Activated CD4-positive, alpha-beta T cell treated with anti-CD3 and anti-CD28 coated beads for 36 hours (primary cell): Measurements from ENCODE around the gene VEPH1. TPM values are rescaled to one million over a fixed set of nuclear protein-coding genes. Genes with fewer than 3 reads are reported as not detected.

Source experiments
- ATAC-seq: fragments of 200-7000 bp; cut with Tn5 transposase; one replicate; pipeline ENCODE4 v1.10.0; 2021; ENCODE audit warnings: mild to moderate bottlenecking, moderate library complexity
- CTCF ChIA-PET: fragments of 350-600 bp; sonication (Branson Sonifier 250); formaldehyde crosslinking; loops from one replicate; lab custom pipeline; 2021; ENCODE audit warnings: antibody characterized with exemption; lab: Charles Lee
- POLR2A ChIA-PET: fragments of 350-600 bp; sonication (Branson Sonifier 250); formaldehyde crosslinking; loops from one replicate; lab custom pipeline; 2021; ENCODE audit warnings: antibody characterized with exemption, inconsistent platforms; lab: Charles Lee
- DNase-seq: peaks from one replicate; pipeline ENCODE4 v3.0.0-alpha.2; 2020
- H3K27ac Mint-ChIP-seq: one replicate; pipeline ENCODE4 v1.8.0; 2021; ENCODE audit warnings: mixed read lengths
- H3K27me3 Mint-ChIP-seq: one replicate; pipeline ENCODE4 v1.8.0; 2021; ENCODE audit warnings: mixed read lengths
- H3K36me3 Mint-ChIP-seq: one replicate; pipeline ENCODE4 v1.8.0; 2021; ENCODE audit warnings: low read depth, mixed read lengths
- H3K4me1 Mint-ChIP-seq: one replicate; pipeline ENCODE4 v1.8.0; 2021; ENCODE audit warnings: mixed read lengths
- H3K4me3 Mint-ChIP-seq: one replicate; pipeline ENCODE4 v1.8.0; 2021; ENCODE audit warnings: mild to moderate bottlenecking, moderate library complexity, mixed read lengths
- H3K9me3 Mint-ChIP-seq: one replicate; pipeline ENCODE4 v1.8.0; 2021; ENCODE audit warnings: low read depth, mixed read lengths
- intact Hi-C, 2 experiments: fragments of 100-400 bp; cut with DNase I in 1 of 2; cut with micrococcal nuclease in 1 of 2; formaldehyde crosslinking; loops; one replicate each; pipeline versions ENCODE4 v1.14.2 to v1.15.1; 2022 to 2024; cut with DNase I, micrococcal nuclease
- total RNA-seq, 2 experiments: library from RNA; stranded (reverse); gene quantifications; one replicate each; pipeline ENCODE4 v1.2.3, GENCODE V29; 2021

Gene VEPH1
- total RNA-seq, 2 experiments from 2014 or later, result not detected

DNA sequence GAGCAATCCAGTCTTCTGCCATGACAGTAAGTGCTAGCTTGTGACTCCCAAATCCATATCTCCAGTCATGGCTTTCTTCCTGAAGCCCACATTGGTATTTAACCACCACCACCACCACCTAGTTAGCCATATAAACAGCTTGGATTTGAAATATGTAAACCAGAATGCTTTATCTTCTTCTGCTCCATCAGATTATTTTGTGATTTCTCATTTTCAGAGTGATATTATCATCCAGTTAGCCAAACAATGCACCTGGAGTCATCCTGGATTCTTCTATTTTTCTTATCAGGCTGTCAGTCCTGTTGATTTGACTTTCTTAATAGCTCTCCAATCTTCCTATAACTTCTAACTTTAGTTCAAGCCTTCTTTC lies 190.9 kb downstream of the VEPH1 start:
- CTCF ChIA-PET, result no interaction called here
- no peaks in the 10 kb centered on the region for H3K9me3 Mint-ChIP-seq
- H3K27ac Mint-ChIP-seq, result no peak overlapping the region
- no peaks in the 10 kb centered on the region for H3K4me1 Mint-ChIP-seq
- POLR2A ChIA-PET, result no interaction called here
- intact Hi-C loops, result no loop called here
- ATAC-seq (no peak), DNase-seq (no peak)
- H3K36me3 Mint-ChIP-seq, result no peaks in the 10 kb centered on the region
- H3K27me3 Mint-ChIP-seq, result no peaks in the 10 kb centered on the region
- H3K4me3 Mint-ChIP-seq, result no peak overlapping the region

DNA sequence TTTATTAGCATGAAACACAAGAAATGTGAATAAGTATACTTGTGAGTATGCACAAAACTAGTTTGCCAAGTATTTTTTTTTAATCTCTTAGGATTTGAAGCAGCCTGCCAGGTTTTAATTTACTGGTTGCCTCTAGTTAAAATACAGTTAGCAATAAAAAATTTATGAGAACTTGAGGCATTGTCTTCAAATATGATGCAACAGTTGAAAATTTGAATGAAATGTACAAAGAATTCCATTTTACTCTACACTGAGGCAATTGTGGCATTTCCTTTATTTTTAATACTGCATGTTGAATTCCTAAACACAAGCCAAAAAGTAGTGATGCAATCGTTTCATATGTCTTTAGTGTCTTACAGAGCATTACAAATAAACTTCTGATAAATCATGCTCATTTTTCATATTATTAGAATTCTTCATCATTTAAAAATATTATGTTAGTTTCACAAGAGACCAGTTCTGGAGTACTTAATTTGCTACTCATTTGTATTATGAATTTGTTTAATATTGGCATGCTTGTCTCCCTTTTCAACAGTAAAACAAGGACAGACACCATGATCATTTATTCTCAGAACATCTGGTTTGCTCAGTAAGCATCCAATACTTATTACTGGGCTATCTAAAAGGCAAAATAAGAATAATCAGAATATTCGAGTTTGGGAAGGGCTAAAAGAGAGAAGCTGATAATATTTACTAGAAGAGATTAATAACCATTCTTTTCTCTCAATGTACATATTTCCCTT lies 191.4 kb downstream of the VEPH1 start:
- H3K27ac Mint-ChIP-seq, result no peak overlapping the region
- POLR2A ChIA-PET, result no interaction called here

DNA sequence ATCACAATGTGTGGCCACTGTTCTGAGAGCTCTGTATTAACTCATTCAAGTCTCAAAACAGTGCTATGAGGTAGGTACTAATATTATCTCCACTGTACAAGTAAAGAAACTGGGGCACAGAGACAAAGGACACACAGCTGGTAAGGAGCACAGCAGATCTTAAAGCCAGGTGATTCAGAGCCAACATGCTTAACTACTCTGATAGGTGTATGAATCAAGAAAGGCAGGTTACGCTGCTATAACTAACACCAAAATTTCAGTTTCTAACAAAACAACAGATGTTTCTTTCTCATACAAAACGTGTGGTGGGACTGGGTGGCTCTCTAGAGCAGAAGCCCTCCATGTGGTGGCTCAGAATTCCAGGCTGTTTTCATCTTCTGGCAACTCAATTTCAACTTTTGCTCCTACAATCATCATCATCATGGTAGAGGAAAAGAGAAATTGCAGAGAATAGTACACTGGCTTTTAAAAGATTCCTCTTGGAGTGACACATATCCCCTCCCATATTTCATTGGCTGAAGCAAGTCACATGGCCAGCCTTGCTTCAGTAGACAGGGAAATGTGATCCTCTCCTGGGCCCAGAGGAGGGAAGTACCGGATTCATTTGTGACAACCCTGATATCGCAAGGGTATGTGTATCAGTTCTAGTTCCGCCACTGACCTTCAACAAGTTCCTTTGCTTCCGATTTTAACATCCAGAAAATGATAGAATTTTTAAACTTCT lies 192.7 kb downstream of the VEPH1 start:
- H3K9me3 Mint-ChIP-seq, result no peaks in the 10 kb centered on the region
- CTCF ChIA-PET, result no interaction called here
- POLR2A ChIA-PET, result no interaction called here
- H3K36me3 Mint-ChIP-seq, result no peaks in the 10 kb centered on the region
- intact Hi-C loops, result no loop called here
- DNase-seq (no peak), ATAC-seq (no peak)
- H3K4me1 Mint-ChIP-seq, result no peaks in the 10 kb centered on the region
- no peaks in the 10 kb centered on the region for H3K27me3 Mint-ChIP-seq
- no peak overlapping the region for H3K4me3 Mint-ChIP-seq
- no peak overlapping the region for H3K27ac Mint-ChIP-seq

More for the DNA sequence above, 191.4 kb downstream of the VEPH1 start:
- Mint-ChIP-seq H3K27me3 (no peaks in the 10 kb centered on the region), H3K9me3 (no peaks in the 10 kb centered on the region), H3K36me3 (no peaks in the 10 kb centered on the region), H3K4me1 (no peaks in the 10 kb centered on the region), H3K4me3 (no peak overlapping the region)
- no peak for DNase-seq
- intact Hi-C loops, result no loop called here
- no peak for ATAC-seq
- CTCF ChIA-PET, result no interaction called here

DNA sequence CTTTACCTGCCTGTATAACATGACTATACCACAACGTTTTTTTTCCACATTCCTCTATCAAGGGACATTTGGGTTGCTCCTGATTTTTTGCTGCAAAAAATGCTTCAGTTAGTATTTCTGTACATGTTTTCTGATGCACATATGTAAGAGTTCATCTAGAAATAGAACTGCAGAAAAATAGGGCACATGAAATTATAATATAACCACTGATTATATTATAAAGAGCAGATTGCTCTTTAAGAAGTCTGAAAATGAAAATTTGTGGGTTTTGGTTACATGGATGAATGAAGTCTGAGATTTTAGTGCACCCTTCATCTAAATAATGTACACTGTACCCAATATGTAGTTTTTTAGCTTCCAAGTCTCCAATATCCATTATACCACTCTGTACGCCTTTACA lies 196.7 kb downstream of the VEPH1 start:
- no peaks in the 10 kb centered on the region for H3K9me3 Mint-ChIP-seq
- intact Hi-C loops, result no loop called here
- CTCF ChIA-PET, result no interaction called here
- H3K27me3 Mint-ChIP-seq, result no peaks in the 10 kb centered on the region
- DNase-seq, result no peak
- H3K4me3 Mint-ChIP-seq, result no peak overlapping the region
- H3K4me1 Mint-ChIP-seq, result no peaks in the 10 kb centered on the region
- POLR2A ChIA-PET, result no interaction called here
- H3K36me3 Mint-ChIP-seq, result no peaks in the 10 kb centered on the region
- ATAC-seq, result no peak
- H3K27ac Mint-ChIP-seq, result no peak overlapping the region

DNA sequence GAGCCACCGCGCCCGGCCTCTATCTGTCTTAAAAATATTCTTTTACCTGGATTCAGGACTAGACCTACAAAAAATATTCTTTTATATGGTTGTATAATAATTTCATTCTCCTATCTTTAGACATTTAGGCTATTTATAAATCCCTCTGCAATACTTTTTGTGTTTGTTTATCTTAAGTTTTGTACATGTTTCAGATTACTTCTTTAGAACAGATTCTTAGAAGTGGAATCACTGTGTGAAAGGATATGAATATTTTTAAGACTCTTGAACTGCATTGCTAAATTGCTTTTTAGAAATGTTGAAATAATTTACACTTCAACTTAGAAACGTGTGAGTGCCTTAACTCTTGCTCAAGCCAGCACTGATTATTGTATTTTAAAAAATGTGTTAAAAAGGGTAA lies 197.8 kb downstream of the VEPH1 start:
- DNase-seq (no peak), ATAC-seq (no peak)
- Mint-ChIP-seq H3K27ac (no peak overlapping the region), H3K4me1 (no peaks in the 10 kb centered on the region), H3K36me3 (no peaks in the 10 kb centered on the region), H3K9me3 (no peaks in the 10 kb centered on the region), H3K4me3 (no peak overlapping the region), H3K27me3 (no peaks in the 10 kb centered on the region)
- ChIA-PET CTCF (no interaction called here), POLR2A (no interaction called here)
- intact Hi-C loops, result no loop called here

DNA sequence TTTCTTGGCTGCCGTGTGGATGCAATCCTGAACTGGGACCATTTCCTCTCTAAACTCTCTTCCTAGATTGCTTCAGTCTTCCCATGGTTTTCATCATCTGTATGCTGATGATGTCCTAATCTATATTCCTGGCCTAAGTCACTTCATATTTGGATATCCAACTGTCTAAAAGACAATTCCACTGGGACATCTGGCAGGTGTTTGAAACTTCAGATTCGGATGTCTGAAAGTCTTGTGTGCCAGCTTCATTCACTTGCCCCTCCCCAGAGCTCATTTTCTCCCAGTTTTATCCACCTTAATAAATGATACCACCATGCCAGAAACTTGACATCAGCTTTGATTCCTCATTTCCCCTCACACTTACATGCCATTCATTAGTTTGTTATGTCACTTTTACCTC lies 201.5 kb downstream of the VEPH1 start:
- intact Hi-C loops, result no loop called here
- CTCF ChIA-PET, result interaction anchor here (0.8 kb wide), 1 partner anchor 10 kb away, joined by 3 read pairs; no protein-coding TSS in a partner anchor
- POLR2A ChIA-PET, result no interaction called here
- Mint-ChIP-seq H3K9me3 (no peaks in the 10 kb centered on the region), H3K27me3 (no peaks in the 10 kb centered on the region), H3K4me1 (no peaks in the 10 kb centered on the region), H3K4me3 (no peak overlapping the region), H3K36me3 (no peaks in the 10 kb centered on the region), H3K27ac (no peak overlapping the region)
- no peak for ATAC-seq
- DNase-seq, result no peak

DNA sequence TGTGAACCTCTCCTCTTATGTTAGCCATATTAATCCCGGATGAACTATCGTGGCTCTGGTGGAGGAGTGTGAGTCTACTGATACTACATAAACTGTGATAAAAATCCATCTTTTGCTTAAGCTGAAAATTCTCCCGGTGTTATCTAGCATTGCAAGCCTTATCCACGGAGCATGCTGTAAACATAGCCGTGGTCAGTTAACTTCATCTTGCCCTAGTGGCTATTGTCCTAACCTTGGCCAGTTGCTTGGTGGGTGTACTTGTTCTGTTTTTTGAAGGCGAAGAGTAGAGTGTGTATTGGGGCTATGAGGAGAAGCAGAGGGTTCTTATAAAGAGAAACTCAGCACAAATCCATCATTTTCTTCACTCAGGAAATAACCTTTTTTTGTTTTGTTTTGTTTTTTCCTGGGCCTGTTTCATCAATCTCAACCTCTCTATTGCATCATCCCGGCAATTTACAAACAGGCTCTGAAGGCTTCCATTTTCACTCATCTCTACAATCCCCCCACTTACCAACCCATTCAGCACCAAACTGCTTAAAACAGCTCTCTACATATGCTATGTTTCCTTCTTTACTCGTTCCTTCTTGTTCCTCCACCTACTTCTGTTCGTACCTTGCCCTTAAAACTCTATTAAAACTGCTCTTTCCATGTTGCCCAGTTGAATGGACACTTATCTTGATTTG lies 202.1 kb downstream of the VEPH1 start:
- Mint-ChIP-seq H3K4me3 (no peak overlapping the region), H3K27me3 (no peaks in the 10 kb centered on the region), H3K9me3 (no peaks in the 10 kb centered on the region), H3K27ac (no peak overlapping the region), H3K36me3 (no peaks in the 10 kb centered on the region), H3K4me1 (no peaks in the 10 kb centered on the region)
- CTCF ChIA-PET, result no interaction called here
- no peak for ATAC-seq
- POLR2A ChIA-PET, result no interaction called here
- no peak for DNase-seq
- intact Hi-C loops, result no loop called here

DNA sequence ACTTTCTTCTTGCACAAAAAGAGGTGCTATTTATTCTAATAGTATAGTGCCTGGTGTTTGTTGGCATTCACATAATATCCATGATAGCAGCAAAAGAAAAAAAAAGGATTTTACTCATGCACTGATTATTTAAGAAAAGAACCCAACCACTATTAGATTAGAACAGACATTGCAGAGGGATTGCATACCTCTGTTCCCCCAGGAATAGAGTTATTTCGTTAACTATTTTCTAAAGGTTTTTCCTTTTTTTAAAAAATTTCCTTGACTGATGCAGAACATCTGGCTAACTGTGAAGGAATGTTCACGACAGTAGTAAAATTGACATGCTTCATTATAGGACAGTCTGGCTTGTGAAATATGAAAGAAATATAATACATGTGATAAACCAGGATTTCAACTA lies 203.1 kb downstream of the VEPH1 start:
- Mint-ChIP-seq H3K4me1 (no peaks in the 10 kb centered on the region), H3K9me3 (no peaks in the 10 kb centered on the region), H3K27ac (no peak overlapping the region), H3K27me3 (no peaks in the 10 kb centered on the region), H3K4me3 (no peak overlapping the region), H3K36me3 (no peaks in the 10 kb centered on the region)
- ATAC-seq, result no peak
- no peak for DNase-seq
- intact Hi-C loops, result no loop called here
- CTCF ChIA-PET, result no interaction called here
- POLR2A ChIA-PET, result no interaction called here

DNA sequence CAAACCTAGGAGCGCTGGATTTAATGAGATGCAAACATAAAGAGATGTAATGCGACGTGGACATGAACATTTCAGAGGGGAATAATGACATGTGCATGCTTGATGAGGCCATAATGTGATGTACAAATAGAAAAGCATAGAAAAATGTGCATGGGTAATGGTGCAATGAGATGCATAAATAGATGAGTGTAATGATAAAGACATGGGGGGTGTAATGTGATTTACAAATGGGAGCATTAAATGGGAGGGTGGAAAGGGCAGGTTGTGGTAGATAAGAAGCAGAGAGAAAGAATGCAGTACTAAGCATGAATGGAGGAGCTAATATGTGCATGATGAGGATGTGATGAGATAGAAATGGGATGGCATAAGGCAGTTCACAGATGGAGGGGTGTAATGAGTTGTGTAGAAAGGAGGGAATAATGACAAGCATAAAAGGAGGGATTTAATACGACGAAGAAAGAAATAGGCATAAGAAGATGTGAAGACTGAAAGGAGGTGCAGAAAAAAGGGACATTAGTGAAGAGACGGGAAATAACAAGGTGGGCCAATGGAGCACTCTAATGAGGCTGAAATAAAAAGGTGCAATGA lies 205.8 kb downstream of the VEPH1 start:
- intact Hi-C loops, result no loop called here
- CTCF ChIA-PET, result interaction anchor here (0.6 kb wide), 1 partner anchor 118 kb away, joined by 3 read pairs; no protein-coding TSS in a partner anchor
- no peaks in the 10 kb centered on the region for H3K36me3 Mint-ChIP-seq
- POLR2A ChIA-PET, result no interaction called here
- H3K9me3 Mint-ChIP-seq, result no peaks in the 10 kb centered on the region
- H3K27me3 Mint-ChIP-seq, result no peaks in the 10 kb centered on the region
- no peak for DNase-seq
- no peak overlapping the region for H3K4me3 Mint-ChIP-seq
- H3K27ac Mint-ChIP-seq, result no peak overlapping the region
- peaks cover 3% of the 10 kb centered on the region for H3K4me1 Mint-ChIP-seq
- no peak for ATAC-seq

DNA sequence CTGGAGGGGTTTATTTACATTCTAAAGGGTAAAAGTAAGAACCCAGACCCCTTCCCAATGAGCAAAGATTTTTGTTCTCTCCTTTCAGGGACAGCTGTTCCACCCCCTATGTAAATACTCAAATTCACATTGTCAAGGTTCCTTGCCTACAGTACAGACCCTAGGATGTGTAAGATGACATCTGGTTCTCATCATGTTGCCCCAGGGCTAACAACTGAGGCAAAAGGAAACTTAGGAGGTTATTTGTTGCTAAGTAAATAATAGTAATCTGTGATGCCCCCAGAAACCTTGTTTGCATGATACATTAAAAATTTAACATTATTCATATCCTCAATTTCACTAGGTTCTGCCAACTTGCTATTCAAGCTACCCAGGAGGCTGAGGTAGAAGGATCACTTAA lies 208.3 kb downstream of the VEPH1 start:
- no peaks in the 10 kb centered on the region for H3K27me3 Mint-ChIP-seq
- POLR2A ChIA-PET, result no interaction called here
- H3K4me1 Mint-ChIP-seq, result peaks cover 3% of the 10 kb centered on the region
- no peak overlapping the region for H3K4me3 Mint-ChIP-seq
- CTCF ChIA-PET, result interaction anchor here (0.7 kb wide), 1 partner anchor 26 kb away, joined by 4 read pairs; no protein-coding TSS in a partner anchor
- intact Hi-C loops, result no loop called here
- ATAC-seq, result no peak
- H3K9me3 Mint-ChIP-seq, result no peaks in the 10 kb centered on the region
- H3K36me3 Mint-ChIP-seq, result no peaks in the 10 kb centered on the region
- DNase-seq, result no peak
- H3K27ac Mint-ChIP-seq, result no peak overlapping the region

DNA sequence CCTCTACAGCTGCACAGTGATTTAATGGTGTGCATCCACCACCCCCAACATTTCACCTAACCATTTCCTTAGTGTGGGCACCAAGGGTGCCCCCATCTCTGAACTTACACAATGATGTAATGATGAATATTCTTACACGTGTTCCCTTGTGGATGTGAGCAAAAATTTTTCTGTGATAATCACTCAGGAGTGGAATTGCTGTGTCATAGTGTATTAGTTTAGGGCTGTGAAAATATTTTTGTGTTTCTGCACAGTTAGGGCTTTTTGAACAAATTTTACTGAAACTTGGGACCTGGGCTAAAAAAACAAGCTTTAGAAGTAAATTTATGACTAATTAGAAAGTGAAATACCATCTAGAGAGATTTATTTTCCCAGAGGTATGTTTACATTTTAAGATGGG lies 208.7 kb downstream of the VEPH1 start:
- Mint-ChIP-seq H3K27me3 (no peaks in the 10 kb centered on the region), H3K27ac (no peak overlapping the region), H3K36me3 (no peaks in the 10 kb centered on the region), H3K4me1 (peaks cover 3% of the 10 kb centered on the region), H3K9me3 (no peaks in the 10 kb centered on the region), H3K4me3 (no peak overlapping the region)
- DNase-seq (no peak), ATAC-seq (no peak)
- ChIA-PET POLR2A (no interaction called here), CTCF (interaction anchor here (0.7 kb wide), 1 partner anchor 26 kb away, joined by 4 read pairs; no protein-coding TSS in a partner anchor)
- intact Hi-C loops, result no loop called here
